ENCODE data around the gene METTL27. TPM values are rescaled to one million over a fixed set of nuclear protein-coding genes. Genes with fewer than 3 reads are reported as not detected.

Gene METTL27
- total and polyA plus RNA-seq, 8 donors = 0.80 to 4.8 (median 2.0) TPM; not detected in 4

DNA sequence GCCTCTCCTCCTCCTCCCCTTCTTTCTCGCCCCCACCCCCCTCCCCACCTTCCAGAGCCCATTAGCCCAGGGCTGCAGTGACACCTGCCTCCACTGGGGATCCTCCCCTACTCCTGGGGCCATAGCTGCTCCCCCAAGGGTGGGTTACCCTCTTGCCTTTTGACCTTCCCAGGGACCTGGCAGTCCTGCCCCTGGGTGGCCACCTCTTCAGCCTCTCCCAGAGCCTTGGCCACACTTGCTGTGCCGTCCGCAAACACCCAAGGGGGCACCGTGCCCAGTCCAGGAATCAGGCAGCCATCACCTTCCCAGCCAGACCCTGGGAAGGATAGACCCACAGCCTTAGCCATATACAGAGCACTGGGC is 31.3 kb downstream of the METTL27 start:
- Histone ChIP-seq H3K27ac (no peak overlapping the region), H3K4me1 (no peaks in the 10 kb centered on the region), H3K4me3 (no peak overlapping the region), H3K27me3 (peaks cover 0 to 70% (median 10%) of the 10 kb centered on the region in 3 donors), H3K9me3 (peaks cover 0 to 8% (median 4%) of the 10 kb centered on the region in 4 donors), H3K36me3 (no peaks in the 10 kb centered on the region)
- intact Hi-C loops (cut with DNase I; ENCODE audit: low total_unique reads) = no loop called here
- DNase-seq = peak in 1 of 2 donors; percentile 14
- TF ChIP-seq, protein P1, sequence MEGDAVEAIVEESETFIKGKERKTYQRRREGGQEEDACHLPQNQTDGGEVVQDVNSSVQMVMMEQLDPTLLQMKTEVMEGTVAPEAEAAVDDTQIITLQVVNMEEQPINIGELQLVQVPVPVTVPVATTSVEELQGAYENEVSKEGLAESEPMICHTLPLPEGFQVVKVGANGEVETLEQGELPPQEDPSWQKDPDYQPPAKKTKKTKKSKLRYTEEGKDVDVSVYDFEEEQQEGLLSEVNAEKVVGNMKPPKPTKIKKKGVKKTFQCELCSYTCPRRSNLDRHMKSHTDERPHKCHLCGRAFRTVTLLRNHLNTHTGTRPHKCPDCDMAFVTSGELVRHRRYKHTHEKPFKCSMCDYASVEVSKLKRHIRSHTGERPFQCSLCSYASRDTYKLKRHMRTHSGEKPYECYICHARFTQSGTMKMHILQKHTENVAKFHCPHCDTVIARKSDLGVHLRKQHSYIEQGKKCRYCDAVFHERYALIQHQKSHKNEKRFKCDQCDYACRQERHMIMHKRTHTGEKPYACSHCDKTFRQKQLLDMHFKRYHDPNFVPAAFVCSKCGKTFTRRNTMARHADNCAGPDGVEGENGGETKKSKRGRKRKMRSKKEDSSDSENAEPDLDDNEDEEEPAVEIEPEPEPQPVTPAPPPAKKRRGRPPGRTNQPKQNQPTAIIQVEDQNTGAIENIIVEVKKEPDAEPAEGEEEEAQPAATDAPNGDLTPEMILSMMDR (IDR thresholded peaks at IDR 0.05) = no peak
- no peak for TF ChIP-seq POLR2AphosphoS5 (IDR thresholded peaks at IDR 0.05)
- no peak for TF ChIP-seq EP300 (IDR thresholded peaks at IDR 0.05)
- TF ChIP-seq POLR2A (IDR thresholded peaks at IDR 0.05) = no peak
- WGBS, 5 donors = 56 to 71% (median 63%) methylated on average over 2 to 4 of the region's 4 CpGs

DNA sequence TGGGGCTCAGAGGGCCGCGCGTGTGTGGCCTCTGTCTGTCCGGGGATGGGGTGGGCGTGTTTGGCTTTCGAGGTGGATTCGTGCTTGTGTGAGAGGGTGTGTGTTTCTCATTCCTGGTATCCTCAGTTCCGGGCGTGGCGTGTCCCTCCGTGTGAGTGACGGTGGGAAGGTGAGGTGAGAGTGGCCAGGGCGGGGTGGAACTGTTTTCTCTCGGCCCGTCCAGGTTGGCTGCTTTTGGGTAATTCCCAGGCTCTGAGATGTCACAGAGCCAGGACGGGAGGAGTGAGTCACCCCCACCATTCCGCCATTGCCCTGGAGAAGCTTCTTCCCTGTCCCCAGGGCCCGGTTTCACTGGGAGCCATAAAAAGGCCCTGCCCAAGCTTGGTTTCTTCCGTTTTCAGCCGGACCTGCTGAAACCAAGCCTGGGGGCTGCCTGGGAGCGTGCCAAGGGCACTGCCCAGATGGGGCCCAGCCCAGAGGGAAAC is 32.8 kb downstream of the METTL27 start:
- peaks cover 0 to 8% (median 4%) of the 10 kb centered on the region in 4 donors for H3K9me3 ChIP-seq
- H3K27ac ChIP-seq = no peak overlapping the region
- WGBS, 5 donors = 61 to 76% (median 68%) methylated on average over 18 to 21 of the region's 21 CpGs
- DNase-seq = peak in 1 of 2 donors; percentile 43
- TF ChIP-seq EP300 (IDR thresholded peaks at IDR 0.05) (no peak), POLR2AphosphoS5 (IDR thresholded peaks at IDR 0.05) (no peak), POLR2A (IDR thresholded peaks at IDR 0.05) (no peak)
- TF ChIP-seq, protein P1 (IDR thresholded peaks at IDR 0.05) = no peak
- no peaks in the 10 kb centered on the region for H3K4me1 ChIP-seq
- no peaks in the 10 kb centered on the region for H3K36me3 ChIP-seq
- H3K27me3 ChIP-seq = peaks cover 0 to 60% (median 10%) of the 10 kb centered on the region in 3 donors
- no peak overlapping the region for H3K4me3 ChIP-seq
- intact Hi-C loops (cut with DNase I; ENCODE audit: low total_unique reads) = no loop called here

DNA sequence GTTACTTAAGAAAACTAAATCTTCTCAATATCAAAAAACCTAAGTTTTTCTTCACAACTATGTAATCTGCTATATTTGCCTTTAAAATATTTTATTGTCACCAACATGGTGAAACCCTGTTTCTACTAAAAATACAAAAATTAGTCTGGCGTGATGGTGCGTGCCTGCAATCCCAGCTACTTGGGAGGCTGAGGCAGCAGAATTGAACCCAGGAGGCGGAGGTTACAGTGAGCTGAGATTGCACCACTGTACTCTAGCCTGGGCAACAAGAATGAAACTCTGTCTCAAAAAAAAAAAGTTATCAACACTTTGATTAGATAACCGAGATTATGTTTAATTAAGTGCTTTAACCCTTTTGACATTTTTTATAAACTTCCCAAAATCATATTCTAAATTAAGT is 39.9 kb downstream of the METTL27 start:
- intact Hi-C loops (cut with DNase I; ENCODE audit: low total_unique reads) = no loop called here
- no peak for DNase-seq
- H3K27ac ChIP-seq = no peak overlapping the region

DNA sequence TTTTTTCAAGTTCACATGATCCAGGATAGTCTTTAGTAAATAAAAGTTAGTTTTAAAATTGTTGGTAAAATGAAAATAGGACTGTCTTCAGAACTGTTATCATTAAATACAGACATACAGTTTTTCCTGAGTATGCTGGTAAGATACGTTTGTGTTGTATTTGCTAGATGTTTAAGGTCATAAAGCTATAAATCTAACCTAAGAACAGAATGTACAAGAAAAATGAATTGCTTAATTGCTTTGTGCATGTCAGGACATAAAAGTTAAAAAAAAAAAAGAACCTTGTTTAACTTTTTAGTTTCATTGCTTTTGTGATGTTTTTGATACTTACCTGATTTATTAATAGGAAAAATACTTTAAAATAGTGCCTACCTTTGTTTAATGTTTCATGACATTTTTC is 40.7 kb downstream of the METTL27 start:
- H3K27ac ChIP-seq = no peak overlapping the region
- no peaks in the 10 kb centered on the region for H3K9me3 ChIP-seq
- TF ChIP-seq POLR2AphosphoS5 (IDR thresholded peaks at IDR 0.05) (no peak), POLR2A (IDR thresholded peaks at IDR 0.05) (no peak)
- 41 to 63% (median 52%) methylated on average over 1 of the region's 1 CpG for WGBS, 5 donors
- H3K27me3 ChIP-seq = peaks cover 0 to 44% (median 15%) of the 10 kb centered on the region in 3 donors
- no peak for DNase-seq
- no peak overlapping the region for H3K4me3 ChIP-seq
- intact Hi-C loops (cut with DNase I; ENCODE audit: low total_unique reads) = no loop called here
- no peaks in the 10 kb centered on the region for H3K36me3 ChIP-seq
- no peaks in the 10 kb centered on the region for H3K4me1 ChIP-seq

More for the DNA sequence above, 39.9 kb downstream of the METTL27 start:
- TF ChIP-seq, protein P1 (IDR thresholded peaks at IDR 0.05) = no peak
- TF ChIP-seq POLR2A (IDR thresholded peaks at IDR 0.05) (no peak), POLR2AphosphoS5 (IDR thresholded peaks at IDR 0.05) (no peak), EP300 (IDR thresholded peaks at IDR 0.05) (no peak)
- 32 to 57% (median 36%) methylated on average over 4 of the region's 4 CpGs for WGBS, 5 donors
- no peaks in the 10 kb centered on the region for H3K36me3 ChIP-seq
- peaks cover 0 to 46% (median 15%) of the 10 kb centered on the region in 3 donors for H3K27me3 ChIP-seq
- H3K9me3 ChIP-seq = no peaks in the 10 kb centered on the region
- H3K4me3 ChIP-seq = no peak overlapping the region
- no peaks in the 10 kb centered on the region for H3K4me1 ChIP-seq

All from stomach (tissue), 9 donors.